NCI-H2227 treated with DMSO at 0.1 percent for 48 hours (cell line): ENCODE data around the gene FOLR1.

Experiments used
- DNase-seq: peaks from one replicate; lab custom pipeline; 2025; lab: John Stamatoyannopoulos, UW

The FOLR1 gene

GRCh38 chr11:72223615-72224563 is 31.9 kb downstream of the FOLR1 start:
- peak; percentile 16 for DNase-seq

DNA sequence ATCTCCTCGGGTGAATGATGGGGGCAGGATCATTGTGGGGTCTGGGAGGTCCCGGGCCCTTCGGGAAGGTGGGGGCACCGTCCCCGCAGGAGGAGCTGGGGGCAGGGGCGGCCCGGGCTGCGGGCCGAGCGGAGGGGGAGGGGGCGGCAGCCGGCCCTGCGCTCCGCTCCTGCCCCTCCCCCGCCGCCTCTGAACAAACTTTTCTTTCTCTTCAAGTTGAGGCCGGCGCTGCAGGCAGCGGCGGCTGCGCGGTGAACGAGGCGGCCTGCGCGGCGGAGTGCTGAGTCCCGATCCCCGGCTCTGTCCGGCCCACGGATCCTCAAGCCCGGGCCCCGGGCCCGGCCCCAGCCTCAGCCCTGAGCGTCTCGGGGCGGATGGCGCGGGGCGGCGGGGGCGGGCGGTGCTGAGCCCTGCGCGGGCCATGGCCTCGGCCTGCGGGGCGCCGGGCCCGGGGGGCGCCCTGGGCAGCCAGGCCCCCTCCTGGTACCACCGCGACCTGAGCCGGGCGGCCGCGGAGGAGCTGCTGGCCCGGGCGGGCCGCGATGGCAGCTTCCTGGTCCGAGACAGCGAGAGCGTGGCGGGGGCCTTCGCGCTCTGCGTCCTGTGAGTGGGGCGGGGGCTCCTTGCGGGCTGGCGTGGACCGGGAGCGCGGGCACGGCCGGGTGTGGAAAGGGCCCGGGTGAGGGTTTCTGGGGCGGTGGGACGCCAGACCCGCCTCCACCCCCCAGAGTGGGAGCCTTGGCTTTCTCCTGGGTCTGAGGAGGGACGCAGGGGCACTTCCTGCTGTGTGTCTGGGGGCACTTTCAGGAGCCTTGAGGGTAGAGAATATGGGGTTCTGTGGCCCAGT is 32.8 kb downstream of the FOLR1 start, which contains the start of gene INPPL1:
INPPL1 (plus strand) TSS at position 204 of the 847 bp plus-strand sequence; CDS start at position 422, 218 bp downstream.
- no peak for DNase-seq

DNA sequence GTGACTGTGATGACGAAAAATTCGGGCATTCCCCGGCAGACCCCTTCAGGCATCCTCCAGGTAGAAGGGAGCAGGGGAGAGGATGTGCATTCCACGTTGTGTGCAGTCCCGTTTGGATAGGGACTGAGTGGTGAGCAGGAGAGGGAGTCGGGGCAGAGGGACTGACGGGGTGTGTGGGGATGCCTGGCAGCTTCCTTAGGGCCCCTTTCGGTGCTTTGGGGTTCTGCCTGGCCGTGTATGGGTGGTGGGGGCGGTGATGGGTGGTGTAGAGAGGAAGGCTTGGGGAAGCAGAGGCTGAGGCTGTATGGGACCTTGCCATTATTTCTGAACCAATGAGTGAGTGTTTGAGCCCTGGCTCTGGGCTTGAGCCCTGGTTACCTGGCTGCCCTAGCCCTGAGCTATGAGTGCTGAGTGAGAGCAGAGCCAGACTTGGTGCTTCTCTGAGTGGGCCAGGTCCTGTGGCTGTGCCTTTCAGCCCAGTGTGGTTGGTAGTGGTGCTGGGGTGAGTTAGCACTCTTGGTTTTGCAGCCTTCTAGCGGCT is 33.5 kb downstream of the FOLR1 start:
- no peak for DNase-seq

- no peak for DNase-seq
Measured at GRCh38 chr11:72226701-72227100, 34.8 kb downstream of the FOLR1 start.

- DNase-seq: no peak
Measured at GRCh38 chr11:72227316-72228228, 35.6 kb downstream of the FOLR1 start.

- DNase-seq: no peak
Measured at GRCh38 chr11:72228229-72228843, 36.4 kb downstream of the FOLR1 start.

DNA sequence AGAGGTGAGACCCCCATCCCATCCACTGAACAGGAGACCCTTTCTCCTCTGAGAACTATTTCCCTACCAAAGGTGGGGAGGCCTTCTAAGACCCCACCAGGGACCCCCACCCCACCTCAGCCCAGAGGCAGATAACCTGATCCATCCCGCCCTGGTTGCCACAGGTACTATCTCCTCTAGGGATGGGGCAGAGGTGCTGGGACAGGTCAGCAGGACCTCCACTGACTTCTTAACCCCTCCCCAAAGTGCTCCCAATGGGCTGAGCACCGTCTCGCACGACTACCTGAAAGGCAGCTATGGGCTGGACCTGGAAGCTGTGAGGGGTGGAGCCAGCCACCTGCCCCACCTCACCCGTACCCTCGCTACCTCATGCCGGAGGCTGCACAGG is 36.9 kb downstream of the FOLR1 start:
- no peak for DNase-seq

DNA sequence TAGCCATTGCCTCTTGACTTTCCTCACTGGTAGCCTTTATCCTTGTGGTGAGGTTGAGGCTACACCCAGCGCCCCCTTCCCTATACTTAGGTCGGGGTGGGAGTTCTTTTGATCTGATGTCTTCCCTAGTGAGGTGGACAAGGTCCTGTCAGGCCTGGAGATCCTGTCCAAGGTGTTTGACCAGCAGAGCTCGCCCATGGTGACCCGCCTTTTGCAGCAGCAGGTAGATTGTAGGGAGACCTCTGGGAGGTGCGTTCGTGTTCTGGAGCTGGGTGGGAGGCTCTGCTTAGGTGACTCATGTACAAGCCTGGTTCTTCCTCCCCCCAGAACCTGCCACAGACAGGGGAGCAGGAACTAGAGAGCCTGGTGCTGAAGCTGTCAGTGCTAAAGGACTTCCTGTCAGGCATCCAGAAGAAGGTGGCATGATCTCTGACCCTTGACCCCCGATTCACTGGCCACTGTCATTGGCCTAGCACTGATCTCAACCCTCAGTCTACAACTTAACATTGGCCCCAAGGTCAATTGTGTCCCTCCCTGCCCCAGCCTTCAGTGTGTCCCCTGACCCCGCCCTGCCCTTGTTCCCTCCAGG is 37.5 kb downstream of the FOLR1 start:
- no peak for DNase-seq

DNA sequence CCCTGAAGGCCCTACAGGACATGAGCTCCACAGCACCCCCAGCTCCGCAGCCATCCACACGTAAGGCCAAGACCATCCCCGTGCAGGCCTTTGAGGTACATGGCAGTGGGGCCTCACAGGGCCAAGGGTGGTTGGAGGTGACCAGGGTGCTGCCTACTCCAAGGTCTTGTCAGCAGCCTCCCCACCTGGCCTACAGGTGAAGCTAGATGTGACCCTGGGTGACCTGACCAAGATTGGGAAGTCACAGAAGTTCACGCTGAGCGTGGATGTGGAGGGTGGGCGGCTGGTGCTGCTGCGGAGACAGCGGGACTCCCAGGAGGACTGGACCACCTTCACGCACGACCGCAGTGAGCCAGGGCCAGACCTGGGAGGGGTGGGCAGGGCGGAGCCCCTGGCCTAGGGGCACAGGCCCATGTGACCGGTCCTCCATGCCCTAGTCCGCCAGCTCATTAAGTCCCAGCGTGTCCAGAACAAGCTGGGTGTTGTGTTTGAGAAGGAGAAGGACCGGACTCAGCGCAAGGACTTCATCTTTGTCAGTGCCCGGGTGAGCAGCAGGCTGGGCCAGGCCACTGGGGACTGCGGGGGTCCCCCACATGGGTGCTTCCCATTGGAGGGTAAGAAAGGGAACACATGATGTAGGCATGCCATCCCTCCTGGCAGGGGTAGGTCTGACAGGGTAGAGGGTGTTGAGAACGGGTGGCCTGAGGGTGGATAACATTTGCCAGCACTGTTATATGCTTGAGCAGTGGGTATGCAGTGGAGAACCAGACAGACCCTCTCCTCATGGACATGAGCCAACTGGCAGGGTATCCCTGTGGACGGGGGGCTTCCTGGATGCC is 38.2 kb downstream of the FOLR1 start:
- no peak for DNase-seq

DNA sequence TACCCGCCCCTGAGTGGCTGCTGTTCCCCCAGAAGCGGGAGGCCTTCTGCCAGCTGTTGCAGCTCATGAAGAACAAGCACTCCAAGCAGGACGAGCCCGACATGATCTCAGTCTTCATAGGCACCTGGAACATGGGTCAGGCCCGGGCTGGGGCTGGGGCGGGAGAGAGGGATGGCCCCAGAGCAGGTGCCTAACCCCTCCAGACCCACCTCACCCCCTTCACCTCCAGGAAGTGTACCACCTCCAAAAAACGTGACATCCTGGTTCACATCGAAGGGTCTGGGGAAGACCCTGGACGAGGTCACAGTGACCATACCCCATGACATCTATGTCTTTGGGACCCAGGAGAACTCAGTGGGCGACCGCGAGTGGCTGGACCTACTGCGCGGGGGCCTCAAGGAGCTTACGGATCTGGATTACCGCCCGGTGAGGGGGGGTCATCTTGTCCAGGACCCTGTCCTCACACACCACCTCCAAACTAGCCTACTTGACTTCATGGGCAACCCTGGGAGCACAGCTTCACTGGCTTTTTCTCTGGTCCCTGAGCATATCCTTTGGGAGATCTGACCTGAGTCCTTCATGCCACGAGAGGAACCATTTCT is 38.9 kb downstream of the FOLR1 start:
- no peak for DNase-seq

- DNase-seq: no peak
Measured at GRCh38 chr11:72231396-72232259, 39.7 kb downstream of the FOLR1 start.

GRCh38 chr11:72232260-72233055 is 40.5 kb downstream of the FOLR1 start:
- DNase-seq: no peak

DNA sequence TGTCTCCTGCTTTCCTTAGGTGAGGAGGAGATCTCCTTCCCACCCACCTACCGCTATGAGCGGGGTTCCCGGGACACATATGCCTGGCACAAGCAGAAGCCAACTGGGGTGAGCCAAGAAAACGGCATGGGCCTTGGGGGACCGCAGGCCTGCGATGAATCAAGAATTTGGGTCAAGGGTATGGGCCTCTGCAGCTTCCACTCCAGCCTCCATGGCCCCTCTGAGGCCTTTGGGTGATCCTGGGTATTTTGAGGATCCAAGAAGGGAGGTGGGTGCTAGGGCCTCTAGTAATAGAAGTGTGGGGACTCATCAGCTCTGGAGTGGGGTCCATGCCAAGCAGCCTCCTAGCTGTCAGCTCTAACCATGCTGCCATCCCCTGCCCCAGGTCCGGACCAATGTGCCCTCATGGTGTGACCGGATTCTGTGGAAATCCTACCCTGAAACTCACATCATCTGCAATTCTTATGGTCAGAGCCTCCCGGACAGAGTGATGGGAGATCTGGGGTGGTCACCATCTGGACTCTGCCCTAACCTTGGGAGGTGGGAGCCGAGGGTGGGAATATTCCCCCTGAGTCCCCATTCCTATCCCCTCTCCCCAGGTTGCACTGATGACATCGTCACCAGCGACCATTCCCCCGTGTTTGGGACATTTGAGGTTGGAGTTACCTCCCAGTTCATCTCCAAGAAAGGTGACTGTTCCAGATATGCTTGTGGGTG is 41.3 kb downstream of the FOLR1 start:
- DNase-seq: no peak

DNA sequence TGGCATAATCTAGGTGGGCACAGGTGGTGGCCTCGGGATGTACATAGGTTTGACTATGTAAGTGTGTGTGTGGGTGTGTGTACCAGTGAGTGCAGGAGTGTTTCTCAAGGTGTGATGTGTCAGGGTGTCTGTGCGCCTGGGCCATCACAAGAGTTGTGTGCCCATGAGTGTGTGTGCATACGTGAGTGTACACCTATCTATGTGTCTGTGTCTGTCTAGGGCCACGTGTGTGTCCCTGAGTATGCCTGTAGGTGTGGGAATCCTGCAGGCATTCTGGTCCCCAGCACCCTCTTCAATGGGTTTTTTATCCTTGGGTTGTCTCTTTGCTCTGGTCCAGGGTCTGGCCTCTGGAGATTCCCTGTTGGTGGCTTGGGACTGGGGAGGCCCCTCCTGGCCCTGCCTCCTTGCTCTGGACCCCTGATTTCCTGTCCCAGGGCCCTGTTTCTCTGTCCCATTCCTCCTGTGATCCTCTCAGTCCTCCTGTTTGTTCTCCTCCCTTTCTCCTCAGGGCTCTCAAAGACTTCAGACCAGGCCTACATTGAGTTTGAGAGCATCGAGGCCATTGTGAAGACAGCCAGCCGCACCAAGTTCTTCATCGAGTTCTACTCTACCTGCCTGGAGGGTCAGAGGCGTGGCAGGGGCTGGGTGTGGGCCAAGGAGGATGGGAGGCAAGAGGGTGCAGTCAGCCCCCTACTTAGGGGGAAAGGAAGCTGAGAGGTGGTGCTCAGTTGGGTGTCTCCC is 42.0 kb downstream of the FOLR1 start:
- DNase-seq: no peak

GRCh38 chr11:72234514-72234830 is 42.5 kb downstream of the FOLR1 start:
- DNase-seq: no peak

DNA sequence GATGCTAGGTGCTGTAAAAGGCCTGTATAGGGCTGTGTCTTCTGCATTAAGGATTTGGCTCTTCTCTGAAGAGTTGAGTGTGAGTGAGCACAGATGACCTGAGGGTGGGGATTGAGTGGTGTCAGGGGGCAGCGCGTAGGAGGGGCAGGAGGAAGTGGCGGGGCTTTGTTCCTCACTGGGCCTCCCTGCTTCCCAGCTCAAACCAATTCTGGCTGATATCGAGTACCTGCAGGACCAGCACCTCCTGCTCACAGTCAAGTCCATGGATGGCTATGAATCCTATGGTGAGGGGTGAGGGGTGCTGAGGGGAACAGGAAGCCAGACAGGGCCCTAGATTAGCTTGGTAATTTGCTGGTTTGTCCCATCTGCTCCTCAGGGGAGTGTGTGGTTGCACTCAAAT is 43.0 kb downstream of the FOLR1 start:
- no peak for DNase-seq
